Upper lobe of left lung (tissue), 4 donors: ENCODE measurements around the gene RNF25.

ENCODE experiments used
- POLR2A ChIP-seq, 4 donors: fragments of 450-650 bp; IDR thresholded peaks; one replicate each; pipeline ENCODE4 v1.5.1; 2016 to 2017; ENCODE audit warnings: antibody characterized with exemption in 4 of 4, mild to moderate bottlenecking in 2 of 4
- TF ChIP-seq, protein P1 (sequence below), 6 experiments: fragments of 450-650 bp in 4 of 6; fragments of 200-600 bp in 2 of 6; sonication (generic) in 2 of 6; IDR thresholded peaks; one replicate each; pipeline ENCODE4 v1.5.1; 2016 to 2019; ENCODE audit warnings: antibody characterized with exemption in 6 of 6

- TF ChIP-seq, protein P1, sequence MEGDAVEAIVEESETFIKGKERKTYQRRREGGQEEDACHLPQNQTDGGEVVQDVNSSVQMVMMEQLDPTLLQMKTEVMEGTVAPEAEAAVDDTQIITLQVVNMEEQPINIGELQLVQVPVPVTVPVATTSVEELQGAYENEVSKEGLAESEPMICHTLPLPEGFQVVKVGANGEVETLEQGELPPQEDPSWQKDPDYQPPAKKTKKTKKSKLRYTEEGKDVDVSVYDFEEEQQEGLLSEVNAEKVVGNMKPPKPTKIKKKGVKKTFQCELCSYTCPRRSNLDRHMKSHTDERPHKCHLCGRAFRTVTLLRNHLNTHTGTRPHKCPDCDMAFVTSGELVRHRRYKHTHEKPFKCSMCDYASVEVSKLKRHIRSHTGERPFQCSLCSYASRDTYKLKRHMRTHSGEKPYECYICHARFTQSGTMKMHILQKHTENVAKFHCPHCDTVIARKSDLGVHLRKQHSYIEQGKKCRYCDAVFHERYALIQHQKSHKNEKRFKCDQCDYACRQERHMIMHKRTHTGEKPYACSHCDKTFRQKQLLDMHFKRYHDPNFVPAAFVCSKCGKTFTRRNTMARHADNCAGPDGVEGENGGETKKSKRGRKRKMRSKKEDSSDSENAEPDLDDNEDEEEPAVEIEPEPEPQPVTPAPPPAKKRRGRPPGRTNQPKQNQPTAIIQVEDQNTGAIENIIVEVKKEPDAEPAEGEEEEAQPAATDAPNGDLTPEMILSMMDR (IDR thresholded peaks at IDR 0.05): no peak
- no peak for TF ChIP-seq POLR2A (IDR thresholded peaks at IDR 0.05)
Measured at GRCh38 chr2:218711550-218711929, 39.7 kb upstream of the RNF25 start.
